HepG2 (cell line): Measurements from ENCODE around the gene TRIM3.

Experiments
- AGO1 ChIP-seq: fragments of 200-400 bp; formaldehyde crosslinking; IDR thresholded peaks from 2 replicates; pipeline ENCODE4 v1.6.1; 2017; ENCODE audit warnings: mild to moderate bottlenecking, low read depth, low read length, moderate library complexity; ENCODE audit not compliant: poor library complexity, severe bottlenecking
- EP300 ChIP-seq, 3 experiments: sonication (generic) in 1 of 3; formaldehyde crosslinking in 1 of 3; IDR thresholded peaks; 2 replicates each; pipeline versions ENCODE4 v1.5.1 to v1.6.1; 2011 to 2020; ENCODE audit warnings: low read depth in 2 of 3, low read length in 2 of 3, borderline replicate concordance in 1 of 3, improper control_type of control experiment in 1 of 3, mild to moderate bottlenecking in 1 of 3, missing genetic modification reagents in 1 of 3, moderate library complexity in 1 of 3
- HNRNPLL ChIP-seq: fragments of 200-400 bp; formaldehyde crosslinking; IDR thresholded peaks from 2 replicates; pipeline ENCODE4 v1.6.1; 2017; ENCODE audit warnings: mild to moderate bottlenecking, low read depth, low read length; ENCODE audit not compliant: poor library complexity, severe bottlenecking
- NR2F1 ChIP-seq, 2 experiments: fragments of 450-650 bp in 1 of 2; formaldehyde crosslinking in 1 of 2; IDR thresholded peaks; 2 replicates each; pipeline versions ENCODE4 v1.5.0 to v1.6.1; 2016 to 2020; ENCODE audit warnings: mild to moderate bottlenecking in 1 of 2, missing compliant biosample characterization in 1 of 2, missing genetic modification reagents in 1 of 2, moderate library complexity in 1 of 2
- POLR2A ChIP-seq, 2 experiments: IDR thresholded peaks; 2 replicates each; pipeline ENCODE4 v1.6.1; 2011; ENCODE audit warnings: low read depth in 2 of 2, low read length in 2 of 2, mild to moderate bottlenecking in 1 of 2, moderate library complexity in 1 of 2; ENCODE audit not compliant: insufficient read depth in 1 of 2
- POLR2AphosphoS5 ChIP-seq: IDR thresholded peaks from 2 replicates; pipeline ENCODE4 v1.6.1; 2012; ENCODE audit warnings: low read depth, low read length
- SMARCC2 ChIP-seq: fragments of 450-650 bp; IDR thresholded peaks from 2 replicates; pipeline ENCODE4 v1.6.1; 2017; ENCODE audit warnings: antibody characterized with exemption, mild to moderate bottlenecking
- ZNF274 ChIP-seq: sonication (generic); formaldehyde crosslinking; IDR thresholded peaks from 2 replicates; pipeline ENCODE4 v1.5.1; 2020; ENCODE audit warnings: mild to moderate bottlenecking, missing genetic modification reagents
- TF ChIP-seq, protein P1 (sequence below): IDR thresholded peaks from 2 replicates; pipeline ENCODE4 v1.6.1; 2016; ENCODE audit warnings: low read depth, control low read depth

DNA sequence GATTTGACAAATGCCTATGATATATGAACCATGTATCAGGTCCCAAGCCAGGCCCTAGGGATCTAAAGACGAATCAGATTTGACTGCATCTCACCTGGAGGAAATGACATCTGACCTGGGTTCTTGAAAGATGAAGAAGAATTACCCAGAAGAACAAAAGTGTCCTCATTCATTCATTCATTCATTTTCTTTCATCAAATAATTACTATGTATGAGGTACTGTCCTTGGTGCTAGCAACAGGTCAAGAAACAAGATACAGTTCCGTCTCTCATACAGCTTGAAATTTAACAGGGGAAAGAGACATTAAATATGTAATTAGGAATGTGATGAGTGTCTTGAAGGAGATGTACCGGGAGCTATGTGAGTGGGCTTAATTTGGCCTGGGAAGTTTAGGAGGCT, 53.1 kb downstream of the TRIM3 start:
- TF ChIP-seq POLR2A (IDR thresholded peaks at IDR 0.05; ENCODE audit: insufficient read depth in 1 of 2, low read depth in 2 of 2, low read length in 2 of 2) (no peak), NR2F1 (CRISPR knock-in tag; IDR thresholded peaks at IDR 0.05) (no peak), HNRNPLL (no peak), POLR2AphosphoS5 (no peak), AGO1 (no peak), SMARCC2 (no peak), EP300 (IDR thresholded peaks at IDR 0.05; ENCODE audit: low read depth in 2 of 2, low read length in 2 of 2) (no peak), EP300 (CRISPR knock-in tag; IDR thresholded peaks at IDR 0.05; ENCODE audit: borderline replicate concordance) (no peak), ZNF274 (no peak)
- TF ChIP-seq, protein P1, sequence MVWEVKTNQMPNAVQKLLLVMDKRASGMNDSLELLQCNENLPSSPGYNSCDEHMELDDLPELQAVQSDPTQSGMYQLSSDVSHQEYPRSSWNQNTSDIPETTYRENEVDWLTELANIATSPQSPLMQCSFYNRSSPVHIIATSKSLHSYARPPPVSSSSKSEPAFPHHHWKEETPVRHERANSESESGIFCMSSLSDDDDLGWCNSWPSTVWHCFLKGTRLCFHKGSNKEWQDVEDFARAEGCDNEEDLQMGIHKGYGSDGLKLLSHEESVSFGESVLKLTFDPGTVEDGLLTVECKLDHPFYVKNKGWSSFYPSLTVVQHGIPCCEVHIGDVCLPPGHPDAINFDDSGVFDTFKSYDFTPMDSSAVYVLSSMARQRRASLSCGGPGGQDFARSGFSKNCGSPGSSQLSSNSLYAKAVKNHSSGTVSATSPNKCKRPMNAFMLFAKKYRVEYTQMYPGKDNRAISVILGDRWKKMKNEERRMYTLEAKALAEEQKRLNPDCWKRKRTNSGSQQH (CRISPR knock-in tag): no peak
